ENCODE results near the gene KRTCAP3. TPM values are rescaled to one million over a fixed set of nuclear protein-coding genes. Genes with fewer than 3 reads are reported as not detected.

Gene KRTCAP3
- total RNA-seq, 1 experiment from 2014 or later = 49.9 TPM

GRCh38 chr2:27398962-27399361 lies 43.2 kb upstream of the KRTCAP3 start:
- H3K9me3 ChIP-seq (ENCODE audit: control insufficient read depth, low read depth, low read length) = no peaks in the 10 kb centered on the region
- H3K79me1 ChIP-seq (ENCODE audit: insufficient read depth, low read depth, low read length, poor library complexity, severe bottlenecking) = peaks cover 8% of the 10 kb centered on the region
- WGBS (ENCODE audit: extremely low coverage, insufficient read length, low lambda C conversion rate) = no CpG with 5 or more reads among the region's 5 CpGs
- Mint-ChIP-seq H3K9me3 (no peaks in the 10 kb centered on the region), H3K4me3 (no peak overlapping the region), H3K36me3 (ENCODE audit: insufficient read depth in 1 of 3, low read depth in 3 of 3) (peaks cover 9 to 30% (median 21%) of the 10 kb centered on the region in 3 experiments; a peak in 6 of 7 replicates), H3K27me3 (ENCODE audit: low read depth) (no peaks in the 10 kb centered on the region), H3K4me1 (no peaks in the 10 kb centered on the region), H3K27ac (peak overlapping the region in 1 of 3 experiments; percentile 82; a peak in 2 of 7 replicates)
- TF ChIP-seq CTCF (conservative IDR thresholded peaks at IDR 0.05) = no peak
- DNase-seq = no peak
- H4K91ac ChIP-seq (ENCODE audit: insufficient read length, low read depth, low read length) = no peak overlapping the region
- no peaks in the 10 kb centered on the region for H3K27me3 ChIP-seq (ENCODE audit: insufficient read depth, low read length)
- H3K23me2 ChIP-seq (ENCODE audit: insufficient read length, low read depth, low read length, poor library complexity, severe bottlenecking) = no peaks in the 10 kb centered on the region
- H4K8ac ChIP-seq (replicated peaks; ENCODE audit: insufficient read length, low read depth, low read length) = no peak overlapping the region
- no peak overlapping the region for H3K56ac ChIP-seq (ENCODE audit: insufficient read length, low read depth, low read length)
- H3K27ac ChIP-seq (ENCODE audit: insufficient read length, low read depth, low read length) = no peak overlapping the region
- H2BK120ac ChIP-seq (ENCODE audit: low read depth, low read length, poor library complexity, severe bottlenecking) = no peak overlapping the region
- no peak overlapping the region for H3K4me2 ChIP-seq (ENCODE audit: insufficient read depth, insufficient read length, low read length)
- no peak overlapping the region for H2BK5ac ChIP-seq (ENCODE audit: insufficient read length, low read length)
- no peak overlapping the region for H3K14ac ChIP-seq (ENCODE audit: insufficient read depth, low read length)
- no peak overlapping the region for H3K23ac ChIP-seq (ENCODE audit: insufficient read length, low read depth, low read length)
- H2AK5ac ChIP-seq (ENCODE audit: insufficient read length, low read length) = no peak overlapping the region
- no peak overlapping the region for H2BK12ac ChIP-seq (ENCODE audit: insufficient read length, low read depth, low read length)
- H4K20me1 ChIP-seq (ENCODE audit: control insufficient read depth, insufficient read depth, insufficient read length) = no peaks in the 10 kb centered on the region
- no peak overlapping the region for H3K18ac ChIP-seq (ENCODE audit: insufficient read length, low read depth, low read length)
- no peak overlapping the region for H2AFZ ChIP-seq (ENCODE audit: low read length)
- H4K5ac ChIP-seq (ENCODE audit: insufficient read length, low read depth, low read length) = no peak overlapping the region
- H2BK20ac ChIP-seq (ENCODE audit: low read depth, low read length, poor library complexity, severe bottlenecking) = no peak overlapping the region
- no peak overlapping the region for H3T11ph ChIP-seq (ENCODE audit: low read length)
- no peaks in the 10 kb centered on the region for H3K4me1 ChIP-seq (ENCODE audit: insufficient read depth, low read length)
- no peak overlapping the region for H3K4ac ChIP-seq (ENCODE audit: low read depth, low read length)
- no peak overlapping the region for H2BK15ac ChIP-seq (ENCODE audit: low read depth, low read length)
- H3K9ac ChIP-seq (ENCODE audit: extremely low read depth, insufficient read length, low read length) = no peak overlapping the region
- H3K79me2 ChIP-seq (ENCODE audit: insufficient read depth, low read length) = peaks cover 56% of the 10 kb centered on the region; the same call in 1 of the 2 replicates
